Measurements from ENCODE around the gene NOL8.

- TF ChIP-seq CTCF (IDR thresholded peaks at IDR 0.05) = no peak
- no peak for TF ChIP-seq POLR2A (IDR thresholded peaks at IDR 0.05)
Observed at GRCh38 chr9:92290785-92291429, 34.2 kb downstream of the NOL8 start.

All from testis (tissue), 2 donors.